Loucy (cell line): ENCODE data around the gene BCAR3.

ENCODE experiments used
- H2AFZ ChIP-seq: fragments of 200-600 bp; sonication (generic); 2 replicates; pipeline ENCODE4 v1.6.0; 2016; ENCODE audit warnings: antibody characterized with exemption, mild to moderate bottlenecking, low read length, moderate library complexity
- H3F3A ChIP-seq: fragments of 200-600 bp; 2 replicates; pipeline ENCODE4 v1.6.0; 2016; ENCODE audit warnings: antibody characterized with exemption, low read depth, mild to moderate bottlenecking
- H3K27me3 ChIP-seq: fragments of 200-600 bp; sonication (generic); 2 replicates; pipeline ENCODE4 v1.6.1; 2014; ENCODE audit warnings: low read length, mild to moderate bottlenecking; ENCODE audit not compliant: insufficient read depth, poor library complexity, severe bottlenecking
- H3K36me3 ChIP-seq: fragments of 200-600 bp; sonication (generic); 2 replicates; pipeline ENCODE4 v1.6.1; 2016; ENCODE audit warnings: low read length; ENCODE audit not compliant: insufficient read depth
- H3K4me1 ChIP-seq: fragments of 200-600 bp; sonication (generic); 2 replicates; pipeline ENCODE4 v1.5.1; 2014; ENCODE audit warnings: low read length, mild to moderate bottlenecking; ENCODE audit not compliant: insufficient read depth, poor library complexity, severe bottlenecking
- H3K4me2 ChIP-seq: fragments of 200-600 bp; sonication (generic); 2 replicates; pipeline ENCODE4 v1.6.0; 2014; ENCODE audit warnings: antibody characterized with exemption, low read length, low read depth, mild to moderate bottlenecking; ENCODE audit not compliant: poor library complexity, severe bottlenecking
- H3K4me3 ChIP-seq: fragments of 200-600 bp; sonication (generic); 2 replicates; pipeline ENCODE4 v1.5.1; 2014; ENCODE audit warnings: low read length, mild to moderate bottlenecking, mixed read lengths; ENCODE audit not compliant: poor library complexity, severe bottlenecking
- H3K79me2 ChIP-seq: fragments of 200-600 bp; sonication (generic); 2 replicates; pipeline ENCODE4 v1.6.1; 2014; ENCODE audit warnings: low read length; ENCODE audit not compliant: insufficient read depth
- H3K9ac ChIP-seq: fragments of 200-600 bp; sonication (generic); 2 replicates; pipeline ENCODE4 v1.6.0; 2014; ENCODE audit warnings: mild to moderate bottlenecking, low read depth, low read length, moderate library complexity; ENCODE audit not compliant: poor library complexity, severe bottlenecking
- H3K9me2 ChIP-seq: fragments of 200-600 bp; sonication (generic); replicated peaks from 2 replicates; pipeline ENCODE4 v1.6.1; 2016; ENCODE audit warnings: low read depth, low read length, mixed read lengths
- H3K9me3 ChIP-seq: fragments of 200-600 bp; sonication (generic); 2 replicates; pipeline ENCODE4 v1.6.1; 2014; ENCODE audit warnings: mild to moderate bottlenecking, antibody characterized with exemption, low read length, low read depth; ENCODE audit not compliant: insufficient read depth
- H4K20me1 ChIP-seq: fragments of 200-600 bp; sonication (generic); 2 replicates; pipeline ENCODE4 v1.6.0; 2014; ENCODE audit warnings: antibody characterized with exemption, low read length, mild to moderate bottlenecking; ENCODE audit not compliant: insufficient read depth, poor library complexity, severe bottlenecking
- CTCF ChIP-seq: fragments of 200-600 bp; sonication (generic); conservative IDR thresholded peaks from 2 replicates; pipeline ENCODE4 v1.5.1; 2014; ENCODE audit warnings: mild to moderate bottlenecking, antibody characterized with exemption, low read length
- EZH2phosphoT487 ChIP-seq: fragments of 200-600 bp; IDR thresholded peaks from 2 replicates; pipeline ENCODE4 v1.6.1; 2018; ENCODE audit warnings: antibody characterized with exemption, mild to moderate bottlenecking, moderate library complexity, borderline replicate concordance

BCAR3 gene

GRCh38 chr1:93567255-93567918 is 114.2 kb downstream of the BCAR3 start:
- Histone ChIP-seq H3K9me3 (no peaks in the 10 kb centered on the region), H3K4me1 (peaks cover 24% of the 10 kb centered on the region), H3K79me2 (no peaks in the 10 kb centered on the region), H3K9me2 (no peaks in the 10 kb centered on the region), H3K4me3 (no peak overlapping the region), H4K20me1 (no peaks in the 10 kb centered on the region), H3K9ac (no peak overlapping the region), H3K36me3 (no peaks in the 10 kb centered on the region), H2AFZ (no peak overlapping the region), H3K27me3 (no peaks in the 10 kb centered on the region), H3K4me2 (no peak overlapping the region), H3F3A (no peaks in the 10 kb centered on the region)
- TF ChIP-seq CTCF, result no peak
- no peak for TF ChIP-seq EZH2phosphoT487

DNA sequence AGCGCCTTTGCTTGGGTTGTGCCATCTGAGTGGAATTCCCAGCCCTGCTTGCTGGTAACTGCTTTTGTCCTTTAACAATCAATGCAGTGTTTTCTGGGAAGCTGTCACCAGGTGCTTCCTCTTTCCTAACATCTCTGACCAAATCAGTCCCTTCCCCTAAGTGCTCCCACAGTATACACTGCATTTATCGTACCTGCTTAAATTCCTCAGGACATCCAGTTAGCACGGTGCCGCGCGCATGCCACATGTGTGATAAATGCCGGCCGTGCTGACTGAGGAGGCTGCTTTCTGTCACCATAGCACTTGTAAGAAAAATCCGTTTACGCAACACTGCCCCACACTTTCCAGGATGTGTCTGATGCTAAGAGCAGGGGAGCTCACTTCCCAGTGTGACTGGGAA is 115.4 kb downstream of the BCAR3 start:
- H3K79me2 ChIP-seq, result no peaks in the 10 kb centered on the region
- no peak overlapping the region for H3K4me3 ChIP-seq
- no peaks in the 10 kb centered on the region for H3K27me3 ChIP-seq
- no peak overlapping the region for H3K9ac ChIP-seq
- H3K36me3 ChIP-seq, result no peaks in the 10 kb centered on the region
- H3K9me2 ChIP-seq, result no peaks in the 10 kb centered on the region
- no peaks in the 10 kb centered on the region for H3K9me3 ChIP-seq
- no peaks in the 10 kb centered on the region for H3F3A ChIP-seq
- H2AFZ ChIP-seq, result no peak overlapping the region
- no peak for TF ChIP-seq EZH2phosphoT487
- TF ChIP-seq CTCF, result no peak
- H4K20me1 ChIP-seq, result no peaks in the 10 kb centered on the region
- peaks cover 24% of the 10 kb centered on the region for H3K4me1 ChIP-seq
- H3K4me2 ChIP-seq, result no peak overlapping the region

DNA sequence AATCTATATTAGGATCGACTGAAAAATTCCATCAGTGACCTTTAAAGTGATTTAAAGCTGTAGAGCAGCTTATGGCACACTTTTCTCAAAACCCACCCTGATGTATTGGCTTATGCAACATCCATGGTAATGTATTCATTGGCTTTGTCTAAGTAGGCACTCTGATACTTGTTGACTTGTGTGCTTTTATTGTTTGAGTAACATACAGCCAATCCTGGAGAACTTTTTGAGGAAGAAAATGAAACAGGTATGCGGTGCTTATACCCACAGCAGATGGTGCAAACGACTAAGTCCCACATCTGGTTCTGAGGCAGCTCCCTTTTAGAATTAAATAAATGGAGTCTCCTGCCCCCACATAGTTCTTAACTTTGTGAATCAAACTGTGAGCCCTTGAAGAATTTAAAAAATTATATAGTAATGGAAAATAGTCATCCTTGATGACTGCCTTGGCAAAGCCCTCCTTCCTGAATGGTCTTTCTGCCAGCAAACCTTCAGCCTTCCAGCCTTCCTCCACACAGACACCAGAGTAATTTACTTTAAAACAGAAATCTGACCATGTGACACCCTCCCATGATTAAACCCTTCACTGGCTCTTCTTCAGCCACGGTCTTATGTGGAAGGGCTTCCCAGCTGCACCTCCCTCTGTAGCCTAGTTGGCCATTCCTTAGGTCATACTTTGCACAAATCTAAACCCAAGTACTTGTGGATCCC is 116.0 kb downstream of the BCAR3 start:
- H4K20me1 ChIP-seq, result no peaks in the 10 kb centered on the region
- peaks cover 24% of the 10 kb centered on the region for H3K4me1 ChIP-seq
- H3K27me3 ChIP-seq, result no peaks in the 10 kb centered on the region
- H3K79me2 ChIP-seq, result no peaks in the 10 kb centered on the region
- no peaks in the 10 kb centered on the region for H3K9me2 ChIP-seq
- H3K4me3 ChIP-seq, result no peak overlapping the region
- no peak overlapping the region for H3K9ac ChIP-seq
- H2AFZ ChIP-seq, result no peak overlapping the region
- no peaks in the 10 kb centered on the region for H3K36me3 ChIP-seq
- no peaks in the 10 kb centered on the region for H3K9me3 ChIP-seq
- H3K4me2 ChIP-seq, result no peak overlapping the region
- TF ChIP-seq CTCF, result no peak
- H3F3A ChIP-seq, result no peaks in the 10 kb centered on the region
